Ovary (tissue), 3 donors: Measurements from ENCODE around the gene ANKRD44.

Source experiments
- CTCF ChIP-seq, 3 donors: fragments of 450-650 bp in 2 of 3; fragments of 200-600 bp in 1 of 3; IDR thresholded peaks; one replicate each; pipeline versions ENCODE4 v1.5.1 to v1.8.0; 2016 to 2022; ENCODE audit warnings: antibody characterized with exemption in 3 of 3, mild to moderate bottlenecking in 1 of 3
- EP300 ChIP-seq: sonication (generic); formaldehyde crosslinking; IDR thresholded peaks from one replicate; pipeline ENCODE4 v1.6.1; 2017; ENCODE audit warnings: antibody characterized with exemption
- POLR2A ChIP-seq: fragments of 450-650 bp; IDR thresholded peaks from one replicate; pipeline ENCODE4 v1.6.1; 2017; ENCODE audit warnings: antibody characterized with exemption, mild to moderate bottlenecking, moderate library complexity
- donor health status: DM: no; HTN: no; CAD: no.

- TF ChIP-seq CTCF (IDR thresholded peaks at IDR 0.05) (no peak), EP300 (no peak), POLR2A (no peak)
Observed at GRCh38 chr2:196983934-196984333, 326.6 kb downstream of the ANKRD44 start.
